Stimulated activated CD4-positive, alpha-beta T cell treated with anti-CD3 and anti-CD28 coated beads, Interleukin-1b, Interleukin-23, amount 100 ng/mL, for 4 hours (primary cell): ENCODE results near the gene NF2.
A peak's percentile ranks its signal among the peaks of the same experiment; 100 is the strongest.
"Not testable (repeated sequence)": the region's sequence is repeated elsewhere in the genome, so short reads cannot be mapped to it uniquely, and the experiment has no call there.

Source experiments
- DNase-seq, 2 donors: peaks; one replicate each; pipeline ENCODE4 v3.0.0-alpha.2; 2020; ENCODE audit warnings: low read depth in 2 of 2

The NF2 gene

DNA sequence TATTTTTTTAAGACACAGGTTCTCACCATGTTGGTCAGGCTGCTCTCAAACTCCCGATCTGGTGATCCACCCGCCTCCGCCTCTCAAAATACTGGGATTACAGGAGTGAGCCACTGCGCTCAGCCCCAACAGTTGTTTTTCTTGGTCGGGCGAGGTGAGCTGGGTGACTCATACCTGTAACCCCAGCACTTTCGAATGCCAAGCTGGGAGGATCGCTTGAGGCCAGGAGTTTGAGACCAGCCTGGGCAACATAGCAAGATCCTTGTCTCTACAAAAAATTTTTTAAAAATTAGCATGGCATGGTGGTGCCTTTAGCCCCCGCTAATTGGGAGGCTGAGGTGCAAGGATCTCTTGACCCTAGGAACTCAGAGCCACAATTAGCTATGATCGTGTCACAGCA lies 7.0 kb upstream of the NF2 start:
- no peak for DNase-seq

DNA sequence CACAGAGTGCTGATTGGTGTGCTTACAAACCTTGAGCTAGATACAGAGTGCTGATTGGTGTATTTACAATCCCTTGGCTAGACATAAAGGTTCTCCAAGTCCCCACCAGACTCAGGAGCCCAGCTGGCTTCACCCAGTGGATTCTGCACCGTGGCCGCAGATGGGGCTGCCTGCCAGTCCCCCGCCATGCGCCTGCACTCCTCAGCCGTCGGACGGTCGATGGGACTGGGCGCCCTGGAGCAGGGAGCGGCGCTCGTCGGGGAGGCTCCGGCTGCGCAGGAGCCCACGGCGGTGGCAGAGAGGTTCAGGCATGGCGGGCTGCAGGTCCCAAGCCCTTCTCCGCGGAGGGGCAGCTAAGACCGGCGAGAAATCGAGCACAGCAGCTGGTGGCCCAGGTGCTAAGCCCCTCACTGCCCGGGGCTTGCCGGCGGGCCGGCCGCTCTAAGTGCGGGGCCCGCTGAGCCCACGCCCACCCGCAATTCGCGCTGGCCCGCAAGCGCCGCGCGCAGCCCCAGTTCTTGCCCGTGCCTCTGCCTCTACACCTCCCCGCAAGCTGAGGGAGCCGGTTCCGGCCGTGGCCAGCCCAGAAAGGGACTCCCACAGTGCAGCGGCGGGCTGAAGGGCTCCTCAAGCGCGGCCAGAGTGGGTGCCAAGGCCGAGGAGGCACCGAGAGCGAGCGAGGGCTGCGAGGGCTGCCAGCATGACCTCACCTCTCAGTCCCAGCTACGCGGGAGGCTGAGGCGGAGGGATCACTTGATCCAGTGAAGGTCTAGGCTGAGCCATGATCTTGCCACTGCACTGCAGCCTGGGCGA lies 5.4 kb upstream of the NF2 start:
- not testable (repeated sequence) for DNase-seq

DNA sequence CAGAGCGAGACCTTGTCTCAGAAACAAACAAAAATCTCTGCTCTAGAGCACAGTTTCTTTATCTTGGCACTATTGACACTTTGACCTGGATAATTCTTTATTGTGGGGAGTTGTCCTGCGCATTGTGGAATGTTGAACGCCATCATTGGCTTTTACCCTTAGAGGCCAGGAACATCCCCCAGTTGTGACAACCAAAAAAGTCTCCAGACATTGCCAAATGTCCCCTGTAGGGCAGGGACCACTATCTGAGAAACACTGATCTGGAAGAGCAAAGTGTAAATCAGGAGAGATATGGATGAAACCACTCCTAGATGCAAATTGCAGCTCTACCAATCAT lies 4.8 kb upstream of the NF2 start:
- DNase-seq = no peak

DNA sequence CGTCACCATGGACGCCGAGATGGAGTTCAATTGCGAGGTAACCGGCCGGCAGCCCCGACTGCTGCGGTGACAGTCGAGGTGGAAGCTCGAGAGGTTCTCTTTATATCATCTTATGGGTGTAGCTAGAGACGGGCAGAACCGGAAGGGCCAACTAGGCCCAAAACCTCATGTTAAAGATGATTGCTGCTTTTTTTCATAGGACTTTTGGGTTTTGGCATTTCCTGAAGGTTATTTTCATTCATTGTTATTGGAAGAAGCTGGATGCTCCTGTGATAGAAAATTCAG lies 585 bp downstream of the NF2 start:
- no peak for DNase-seq

DNA sequence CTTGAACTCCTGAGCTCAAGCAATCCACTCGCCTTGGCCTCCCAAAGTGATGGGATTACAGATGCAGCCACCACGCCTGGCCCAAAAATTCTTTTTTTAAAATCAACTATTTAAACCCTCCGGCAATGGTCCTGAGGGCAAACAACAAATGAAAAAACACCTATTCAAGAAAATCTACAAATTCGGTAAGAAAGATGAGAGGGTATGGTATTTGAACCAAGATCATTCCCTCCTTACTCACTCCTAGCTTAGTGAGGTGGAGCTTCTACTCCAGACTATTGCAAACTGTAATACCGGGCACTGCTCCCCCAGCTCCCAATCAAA lies 2.1 kb downstream of the NF2 start:
- no peak for DNase-seq

DNA sequence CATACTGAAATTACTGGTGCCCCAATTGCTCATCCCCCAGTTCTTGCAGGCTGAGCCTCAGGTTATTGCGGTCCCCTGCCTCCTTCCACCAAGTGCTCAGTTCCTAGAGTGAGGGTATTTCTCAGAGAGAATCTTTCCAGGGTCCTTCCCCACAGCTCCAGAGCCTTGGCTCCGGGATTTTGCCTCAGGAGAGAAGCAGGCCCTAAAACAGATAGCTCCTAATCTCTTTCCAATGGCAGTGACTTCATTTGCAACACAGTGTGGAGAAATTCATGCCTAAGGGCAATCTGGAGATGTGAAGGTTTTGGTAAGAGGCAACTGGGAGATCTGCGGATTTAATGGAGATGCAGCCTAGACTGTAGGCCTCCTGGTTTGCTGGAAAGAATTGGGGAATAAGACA lies 2.9 kb downstream of the NF2 start:
- DNase-seq = no peak

DNA sequence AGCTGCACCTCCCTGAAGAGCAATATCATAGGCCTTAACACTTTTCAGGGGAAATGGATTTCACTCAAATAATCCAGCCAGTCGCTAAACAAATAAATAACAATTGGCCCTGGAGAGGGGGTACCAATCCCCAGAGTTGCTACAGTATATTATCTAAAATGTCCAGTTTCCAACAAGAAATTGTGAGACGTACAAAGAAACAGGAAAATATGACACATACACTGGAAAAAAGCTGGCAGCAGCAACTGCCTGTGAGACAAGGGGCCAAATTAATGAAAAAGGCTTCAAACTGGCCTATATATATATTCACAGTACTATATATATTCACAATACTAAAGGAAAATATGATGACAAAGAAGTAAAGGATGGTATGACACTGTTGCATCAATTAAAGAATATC lies 4.0 kb downstream of the NF2 start:
- no peak for DNase-seq

DNA sequence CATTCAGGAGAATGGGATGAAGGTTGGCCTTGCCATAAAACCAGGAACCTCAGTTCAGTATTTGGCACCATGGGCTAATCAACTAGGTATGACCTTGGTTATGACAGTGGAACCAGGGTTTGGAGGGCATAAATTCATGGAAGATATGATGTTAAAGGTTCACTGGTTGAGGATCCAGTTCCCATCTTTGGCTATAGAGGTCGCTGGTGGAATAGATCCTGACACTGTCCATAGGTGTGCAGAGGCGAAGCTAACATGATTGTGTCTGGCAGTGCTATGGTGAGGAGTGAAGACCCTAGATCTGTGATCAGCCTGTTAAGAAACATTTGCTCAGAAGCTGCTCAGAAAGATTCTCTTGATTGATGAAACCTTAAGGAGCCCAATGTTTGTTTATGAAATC lies 5.7 kb downstream of the NF2 start:
- DNase-seq = no peak

DNA sequence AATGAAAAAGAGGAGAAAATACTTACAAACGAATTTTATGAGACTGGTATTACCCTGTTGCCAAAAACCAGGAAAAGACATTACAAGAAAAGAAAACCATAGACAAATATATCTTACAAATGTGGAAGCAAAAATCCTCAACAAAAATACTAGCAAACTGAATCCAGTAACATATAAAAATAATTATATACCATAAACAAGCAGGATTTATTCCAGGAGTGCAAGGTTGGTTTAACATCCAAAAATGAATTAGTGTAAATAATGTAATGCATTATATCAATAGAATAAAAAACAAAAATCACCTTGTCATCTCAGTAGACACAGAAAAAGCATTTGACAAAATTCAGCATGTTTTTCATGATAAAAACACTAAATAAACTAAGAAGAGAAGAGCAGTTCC lies 7.3 kb downstream of the NF2 start:
- DNase-seq = no peak

DNA sequence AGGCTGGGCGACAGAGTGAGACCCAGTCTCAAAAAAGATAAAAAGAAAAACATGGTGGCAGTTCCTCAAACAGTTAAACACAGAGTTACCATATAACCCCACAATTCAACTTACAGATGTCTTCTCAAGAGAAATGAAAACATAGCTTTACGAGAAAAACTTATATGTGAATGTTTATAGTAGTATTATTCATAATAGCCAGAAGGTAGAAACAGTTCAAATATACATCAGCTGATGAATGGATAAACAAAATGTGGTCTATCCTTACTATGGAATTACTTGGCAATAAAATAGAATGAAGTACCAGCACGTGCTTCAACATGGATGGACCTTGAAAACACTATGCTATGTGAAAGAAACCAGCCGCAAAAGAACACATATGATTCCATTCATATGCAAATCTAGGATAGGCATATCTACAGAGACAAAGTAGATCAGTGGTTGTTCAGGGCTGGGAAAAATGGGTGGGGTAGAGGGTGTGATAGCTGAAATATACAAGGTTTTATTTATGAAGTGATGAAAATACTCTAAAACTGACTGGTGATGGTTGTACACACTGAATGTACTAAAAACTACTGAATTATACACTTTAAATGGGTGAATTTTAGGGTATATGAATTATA lies 12.4 kb downstream of the NF2 start:
- no peak for DNase-seq

DNA sequence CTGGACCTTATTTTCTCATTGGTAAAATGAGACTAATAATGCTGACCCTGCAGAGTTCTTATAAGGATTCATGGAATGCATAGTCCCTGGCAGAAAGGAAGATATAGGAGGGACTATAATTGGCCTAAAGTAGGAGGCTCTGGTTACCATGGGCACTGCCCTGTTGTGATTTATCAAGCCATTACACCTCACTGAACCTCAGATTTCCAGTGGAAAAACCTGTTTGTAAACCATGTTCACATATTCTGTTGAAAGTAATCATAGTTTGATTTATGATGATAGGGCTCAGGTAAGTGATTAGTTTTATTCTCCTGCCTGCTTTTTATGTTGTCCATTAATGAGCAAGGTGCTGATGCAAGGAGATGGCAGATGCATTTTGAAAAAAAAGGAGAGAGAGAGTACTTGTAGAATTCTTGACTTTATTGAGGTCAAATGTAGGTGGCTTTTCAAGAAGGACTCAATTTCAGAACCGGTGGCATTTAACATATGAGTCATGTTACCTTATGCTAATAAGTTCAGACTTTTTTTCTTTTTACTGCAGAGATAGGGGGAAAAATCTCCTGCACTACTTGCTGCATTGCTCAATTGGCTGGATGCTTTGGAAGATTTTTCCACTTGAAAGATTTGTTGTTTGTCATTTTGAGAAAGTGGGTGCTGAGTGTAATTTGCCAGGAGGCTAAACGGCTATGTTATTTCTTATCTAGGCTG lies 14.6 kb downstream of the NF2 start:
- DNase-seq = no peak

DNA sequence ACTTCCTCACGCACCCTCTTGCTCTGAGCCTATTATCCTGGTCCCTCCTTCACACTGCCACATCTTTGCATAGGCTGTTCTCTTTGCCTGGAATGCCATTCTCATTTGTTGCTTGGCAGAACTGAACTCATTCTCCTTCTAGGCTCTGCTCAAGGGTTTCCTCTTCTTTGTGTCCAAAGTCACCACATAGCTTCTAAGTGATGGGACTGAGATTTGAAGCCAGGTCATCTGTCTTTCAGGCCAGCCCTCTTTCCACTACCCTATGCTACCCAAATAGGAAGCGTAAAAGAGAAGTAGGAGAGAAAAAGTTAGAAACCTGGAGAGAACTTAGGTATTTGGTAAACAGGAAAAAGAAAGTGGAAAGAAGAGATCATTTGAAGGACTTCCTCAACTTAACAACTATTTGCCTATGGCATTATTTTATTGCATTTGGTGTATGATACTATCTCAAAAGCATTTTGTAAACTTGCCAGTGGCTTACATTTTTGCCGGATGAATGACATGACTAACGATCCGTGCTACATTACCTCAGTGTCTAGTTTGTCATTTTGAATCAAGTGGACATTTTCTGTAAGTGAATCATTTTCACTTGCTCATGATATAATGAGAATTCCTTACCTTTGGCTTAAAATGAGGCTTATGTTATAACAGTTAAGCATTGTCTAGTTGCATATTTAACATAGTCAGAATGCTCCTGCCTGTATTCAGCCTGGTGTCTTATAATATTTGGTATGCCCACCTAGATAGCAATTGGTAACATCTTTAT lies 18.5 kb downstream of the NF2 start:
- no peak for DNase-seq

DNA sequence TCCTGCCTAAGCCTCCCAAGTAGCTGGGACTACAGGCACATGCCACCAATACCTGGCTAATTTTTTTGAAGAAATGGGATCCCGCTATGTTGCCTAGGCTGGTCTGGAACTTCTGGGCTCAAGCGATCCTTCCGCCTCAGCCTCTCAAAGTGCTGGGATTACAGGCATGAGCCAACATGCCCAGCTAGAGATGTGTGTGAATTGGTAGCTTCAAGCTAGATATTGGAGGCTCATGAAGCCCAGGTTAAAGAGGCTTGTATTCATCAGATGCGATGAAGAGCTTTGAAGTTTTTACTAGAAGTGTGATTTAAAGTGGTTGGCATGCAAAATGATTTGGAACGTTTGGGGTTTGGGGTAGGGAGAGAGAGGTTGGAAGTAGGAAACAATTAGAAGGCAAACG lies 19.6 kb downstream of the NF2 start:
- DNase-seq = no peak

DNA sequence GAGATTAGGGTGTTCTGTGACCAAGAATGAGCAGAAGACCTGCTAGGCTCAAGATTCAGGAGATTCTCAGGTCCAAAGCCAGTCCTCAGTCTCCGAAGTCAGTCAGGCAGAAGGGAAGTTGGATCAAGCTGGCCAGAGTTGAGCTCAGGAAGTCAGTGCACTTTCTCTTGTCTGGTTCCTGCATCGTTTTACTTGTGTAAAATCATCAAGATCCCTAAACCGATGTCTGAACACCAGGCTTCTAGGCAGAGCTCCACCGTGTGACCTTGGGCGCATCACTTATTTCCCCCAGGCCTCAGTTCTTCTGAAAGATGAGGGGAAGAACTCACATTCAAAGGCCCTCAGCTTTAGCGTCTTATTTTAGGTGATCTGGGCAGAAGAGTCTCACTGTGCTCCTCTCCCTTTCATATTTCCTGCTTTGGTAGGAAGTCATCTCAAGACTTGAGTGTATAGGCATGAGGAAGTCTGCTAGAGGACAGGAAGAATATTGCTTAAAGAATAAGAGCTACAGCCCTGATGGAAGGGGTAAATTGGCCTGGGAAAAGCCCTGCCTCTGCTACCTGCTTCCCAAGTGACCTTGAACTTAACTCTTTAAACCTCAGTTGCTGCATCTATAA lies 20.2 kb downstream of the NF2 start:
- no peak for DNase-seq

DNA sequence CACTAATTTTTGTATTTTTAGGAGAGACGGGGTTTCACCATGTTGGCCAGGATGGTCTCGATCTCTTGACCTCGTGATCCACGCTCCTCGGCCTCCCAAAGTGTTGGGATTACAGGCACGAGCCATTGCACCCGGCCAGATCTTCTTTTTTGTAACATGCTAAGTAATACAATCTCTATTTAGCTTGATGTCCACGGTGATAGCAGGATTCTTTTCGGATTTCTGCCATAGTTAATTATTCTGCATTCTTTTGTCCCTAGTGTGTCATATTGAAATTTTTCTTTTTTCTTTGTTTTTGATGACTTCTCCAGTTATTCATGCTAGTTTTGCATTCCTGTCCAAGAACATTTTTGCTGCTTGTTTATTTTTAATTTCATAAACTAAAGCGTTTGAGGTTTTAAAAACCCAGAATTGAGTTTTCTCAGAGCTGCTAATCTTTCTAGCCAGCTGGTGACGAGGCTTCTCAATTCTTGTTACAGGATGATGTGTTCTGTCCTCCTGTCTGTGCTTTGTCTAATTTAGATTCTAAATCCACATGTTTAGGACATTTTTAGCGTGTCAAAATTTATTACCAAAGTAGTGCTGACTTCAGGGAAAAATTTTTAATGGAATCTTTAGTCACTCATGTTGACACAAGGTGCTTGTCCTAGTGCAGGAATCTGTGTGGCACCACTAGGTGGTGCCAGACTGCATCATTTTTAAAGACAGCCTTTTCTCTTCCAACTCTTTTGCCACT lies 21.8 kb downstream of the NF2 start:
- peak in 1 of 2 donors; percentile 14 for DNase-seq

DNA sequence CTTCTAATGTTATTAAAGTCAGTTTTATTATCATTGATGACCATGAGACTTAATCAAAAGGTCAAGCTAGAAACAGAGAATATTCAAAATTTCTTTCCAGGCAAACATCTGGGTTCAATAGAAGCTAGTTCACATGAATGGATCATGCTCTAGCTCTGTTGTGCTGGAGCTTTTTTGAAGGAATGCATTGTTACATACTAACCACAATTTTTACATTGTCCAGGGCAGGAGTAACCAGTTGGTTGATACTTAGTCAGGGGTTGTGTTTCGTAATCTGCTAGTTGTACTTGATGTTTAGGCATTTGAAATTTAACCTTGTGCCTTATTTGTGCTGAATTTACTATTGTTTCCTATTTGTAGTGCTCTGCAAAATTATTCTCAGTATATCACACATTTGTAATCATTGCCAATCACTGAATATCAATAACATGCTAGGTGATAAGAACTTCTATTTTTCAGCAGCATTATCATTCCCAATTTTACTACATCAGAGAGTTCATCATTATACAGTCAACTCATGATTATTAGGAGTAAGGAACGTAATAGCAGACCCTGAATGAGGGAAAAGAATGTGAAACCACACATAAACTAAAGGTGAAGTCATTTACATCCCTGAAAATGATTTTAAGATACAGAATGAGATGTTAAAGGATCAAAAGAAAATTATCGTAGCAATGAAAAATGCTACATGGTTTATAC lies 23.2 kb downstream of the NF2 start:
- no peak for DNase-seq

DNA sequence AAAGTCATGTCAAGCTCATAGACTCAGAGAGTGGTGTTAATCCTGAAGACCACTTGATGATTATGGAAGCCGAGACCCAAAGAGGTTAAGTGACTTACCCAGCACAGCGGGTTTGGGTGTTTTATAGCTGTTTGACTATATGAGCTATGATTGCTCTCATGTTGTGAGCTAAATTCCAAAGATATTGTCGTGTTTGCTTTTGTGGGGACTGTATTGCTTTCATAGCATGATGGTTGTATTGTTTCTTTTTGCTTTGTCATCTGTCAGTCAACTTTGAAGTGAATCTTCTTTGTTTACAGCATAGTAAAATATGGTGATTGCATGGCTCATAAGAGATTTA lies 23.7 kb downstream of the NF2 start:
- no peak for DNase-seq

DNA sequence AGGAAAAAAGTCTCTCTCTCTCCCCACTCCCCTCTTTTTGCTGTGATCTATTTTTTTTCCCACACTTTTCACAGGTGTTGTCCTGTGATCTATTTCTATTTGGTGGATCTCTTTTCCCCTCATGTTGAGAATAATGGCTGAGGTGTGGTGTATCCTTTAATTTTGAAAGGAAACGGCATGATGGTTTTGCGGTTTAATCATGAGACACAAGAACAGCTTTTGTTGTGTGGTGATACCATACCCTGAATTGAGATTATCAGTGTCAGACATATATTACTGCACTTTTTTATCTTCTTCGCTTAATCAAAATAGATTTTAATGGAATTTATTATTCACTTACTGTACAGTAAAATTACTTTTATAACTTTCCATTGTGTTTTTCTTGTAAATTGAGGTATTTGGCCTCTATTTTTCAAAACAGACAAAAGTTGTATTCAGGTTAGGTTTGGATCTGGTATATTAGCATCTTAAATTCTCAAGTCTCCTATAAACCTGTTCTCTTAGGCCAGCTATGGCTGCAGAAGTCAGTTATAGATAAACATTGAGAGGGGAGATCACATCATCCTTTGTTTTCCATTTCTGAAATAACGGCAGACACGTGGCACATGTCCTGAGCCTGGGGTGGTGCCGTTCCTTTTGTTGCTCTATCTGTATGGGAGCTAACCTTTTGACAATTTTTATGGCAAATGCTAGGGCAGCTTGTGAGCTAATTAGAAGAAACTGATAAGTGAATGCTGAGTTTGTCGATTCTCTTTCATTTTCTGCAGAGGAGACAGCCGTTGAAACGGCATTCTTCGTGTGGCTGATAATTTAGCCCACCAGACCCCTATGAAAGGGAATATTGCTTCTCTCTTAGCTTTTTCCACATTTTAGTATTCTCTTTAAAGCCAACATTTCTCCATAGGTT lies 25.8 kb downstream of the NF2 start:
- no peak for DNase-seq

DNA sequence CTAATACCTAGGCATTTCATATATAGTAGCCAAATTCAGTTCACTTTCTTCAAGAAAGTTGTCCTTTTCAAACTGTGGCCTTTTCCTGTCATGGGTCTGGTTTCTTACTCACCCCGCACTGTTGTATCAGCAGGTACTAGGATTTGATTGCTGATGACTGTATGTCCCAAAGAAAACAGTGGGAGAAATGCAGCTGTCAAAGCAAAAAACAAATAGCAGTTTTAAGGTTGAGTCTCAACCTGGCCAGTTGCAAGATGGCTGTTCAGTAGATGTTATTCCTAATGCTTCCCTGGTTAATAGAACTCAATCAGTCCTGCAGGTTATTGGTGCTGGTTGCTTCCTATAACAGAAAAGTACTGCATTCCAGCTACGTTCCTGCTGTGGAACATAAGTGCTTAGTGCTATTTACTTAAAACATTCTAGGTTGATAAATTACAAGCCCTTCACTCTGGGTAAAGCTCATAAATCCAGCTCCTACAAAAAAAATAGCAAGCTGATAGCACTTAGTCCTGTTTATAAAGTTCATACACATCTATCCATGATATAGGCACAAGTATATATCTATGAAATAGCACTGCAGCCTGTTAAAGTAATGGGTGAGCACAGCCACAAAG lies 26.6 kb downstream of the NF2 start:
- no peak for DNase-seq

DNA sequence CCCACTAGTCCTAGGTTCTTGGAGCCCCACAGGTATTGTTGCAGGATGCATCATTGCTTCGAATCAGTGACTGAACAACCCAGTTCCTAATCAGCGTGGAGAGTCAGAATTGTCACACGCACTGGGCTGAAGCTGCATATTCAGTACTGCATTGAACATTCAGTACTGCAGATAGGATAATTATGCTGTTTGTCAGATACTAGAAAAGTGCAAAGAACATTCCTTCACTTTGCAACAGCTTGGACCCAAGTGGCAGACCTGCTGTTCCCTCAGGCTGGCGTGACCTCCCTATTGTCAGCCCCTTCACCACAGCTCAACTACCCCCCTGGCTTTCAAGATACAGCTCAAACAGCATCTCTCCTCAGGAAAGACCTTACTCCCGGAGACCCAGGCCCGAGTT lies 27.6 kb downstream of the NF2 start:
- no peak for DNase-seq
